Fibroblast of skin of right biceps (primary cell): ENCODE results near the gene ITPK1.

Experiments
- DNase-seq: peaks from one replicate; pipeline ENCODE4 v3.0.0-alpha.2; 2013

The ITPK1 gene

GRCh38 chr14:93103392-93104080 lies 12.2 kb downstream of the ITPK1 start:
- no peak for DNase-seq

- DNase-seq: no peak
These were observed 13.6 kb downstream of the ITPK1 start for GRCh38 chr14:93102141-93102540.

GRCh38 chr14:93101181-93101580 lies 14.5 kb downstream of the ITPK1 start:
- no peak for DNase-seq

GRCh38 chr14:93100570-93100969 lies 15.2 kb downstream of the ITPK1 start:
- peak; percentile 39 for DNase-seq

- no peak for DNase-seq
These were observed 15.6 kb downstream of the ITPK1 start for GRCh38 chr14:93100100-93100499.

GRCh38 chr14:93099643-93100042 lies 16.1 kb downstream of the ITPK1 start:
- no peak for DNase-seq

- no peak for DNase-seq
These were observed 16.5 kb downstream of the ITPK1 start for GRCh38 chr14:93099196-93099595.

GRCh38 chr14:93096691-93097322 lies 18.9 kb downstream of the ITPK1 start:
- DNase-seq: no peak

GRCh38 chr14:93095742-93096510 lies 19.8 kb downstream of the ITPK1 start:
- no peak for DNase-seq

- DNase-seq: no peak
These were observed 21.4 kb downstream of the ITPK1 start for GRCh38 chr14:93094121-93094918.

GRCh38 chr14:93092606-93093556 lies 22.8 kb downstream of the ITPK1 start:
- no peak for DNase-seq

GRCh38 chr14:93091666-93092065 lies 24.1 kb downstream of the ITPK1 start:
- DNase-seq: no peak

- DNase-seq: no peak
These were observed 24.7 kb downstream of the ITPK1 start for GRCh38 chr14:93090826-93091555.

GRCh38 chr14:93089521-93090269 lies 26.0 kb downstream of the ITPK1 start:
- DNase-seq: peak; percentile 44

- no peak for DNase-seq
These were observed 29.2 kb downstream of the ITPK1 start for GRCh38 chr14:93086441-93087055.

- DNase-seq: peak; percentile 37
These were observed 29.8 kb downstream of the ITPK1 start for GRCh38 chr14:93085911-93086310.

- no peak for DNase-seq
These were observed 30.6 kb downstream of the ITPK1 start for GRCh38 chr14:93084866-93085857.

- DNase-seq: no peak
These were observed 31.3 kb downstream of the ITPK1 start for GRCh38 chr14:93084402-93084801.

- DNase-seq: no peak
These were observed 31.8 kb downstream of the ITPK1 start for GRCh38 chr14:93083917-93084316.
